ENCODE measurements around the gene ALG1L2. TPM values are rescaled to one million over a fixed set of nuclear protein-coding genes. Genes with fewer than 3 reads are reported as not detected.
A peak's percentile ranks its signal among the peaks of the same experiment; 100 is the strongest.
"Not testable (repeated sequence)": the region's sequence is repeated elsewhere in the genome, so short reads cannot be mapped to it uniquely, and the experiment has no call there.

ALG1L2 gene
- total RNA-seq = 1.5 TPM
- long read RNA-seq, partial matches to known transcripts = 0 of 7 reads
- long read RNA-seq, other reads (novel, unspliced or antisense) = 7 of 7 reads

- Histone ChIP-seq H3K27ac (no peak within 1 kb of the TSS), H3K9me3 (no peaks in the 10 kb centered on the region), H3K27me3 (no peaks in the 10 kb centered on the region), H3K4me1 (no peaks in the 10 kb centered on the region), H3K36me3 (no peaks in the 10 kb centered on the region), H3K4me3 (no peak within 1 kb of the TSS)
- DNase-seq = no peak
- ATAC-seq = no peak
- TF ChIP-seq CTCF (IDR thresholded peaks at IDR 0.05) = no peak
- intact Hi-C loops (cut with DNase I) = no loop called here
These were observed at the start of gene ALG1L2 for GRCh38 chr3:130081351-130081881. TSS of gene ALG1L2 (plus strand) at chr3:130081831. CDS start at chr3:130082017, 186 bp downstream.

GRCh38 chr3:130037126-130037815 is 44.4 kb upstream of the ALG1L2 start:
- ATAC-seq; intact Hi-C loops (cut with DNase I); H3K4me3 ChIP-seq; H3K36me3 ChIP-seq; H3K4me1 ChIP-seq; H3K27ac ChIP-seq; H3K9me3 ChIP-seq; DNase-seq; H3K27me3 ChIP-seq: not testable (repeated sequence)

GRCh38 chr3:130042736-130043135 is 38.9 kb upstream of the ALG1L2 start:
- intact Hi-C loops (cut with DNase I); H3K27me3 ChIP-seq; ATAC-seq; DNase-seq; H3K9me3 ChIP-seq; H3K4me3 ChIP-seq; H3K36me3 ChIP-seq; H3K27ac ChIP-seq; H3K4me1 ChIP-seq: not testable (repeated sequence)

- H3K4me1 ChIP-seq; H3K9me3 ChIP-seq; DNase-seq; H3K4me3 ChIP-seq; H3K27ac ChIP-seq; H3K27me3 ChIP-seq; H3K36me3 ChIP-seq; ATAC-seq; intact Hi-C loops (cut with DNase I): not testable (repeated sequence)
These were observed 38.0 kb upstream of the ALG1L2 start for GRCh38 chr3:130043658-130044057.

- DNase-seq = no peak
These were observed 37.3 kb upstream of the ALG1L2 start for GRCh38 chr3:130044370-130044769.

GRCh38 chr3:130048726-130049125 is 32.9 kb upstream of the ALG1L2 start:
- TF ChIP-seq CTCF (IDR thresholded peaks at IDR 0.05) = no peak
- H3K4me1 ChIP-seq = peaks cover 3% of the 10 kb centered on the region
- no peaks in the 10 kb centered on the region for H3K9me3 ChIP-seq
- intact Hi-C loops (cut with DNase I) = no loop called here
- H3K27ac ChIP-seq = no peak overlapping the region
- no peaks in the 10 kb centered on the region for H3K36me3 ChIP-seq
- DNase-seq (no peak), ATAC-seq (no peak)
- H3K4me3 ChIP-seq = no peak overlapping the region
- no peaks in the 10 kb centered on the region for H3K27me3 ChIP-seq

More at GRCh38 chr3:130044370-130044769, 37.3 kb upstream of the ALG1L2 start:
- Histone ChIP-seq H3K36me3 (no peaks in the 10 kb centered on the region), H3K9me3 (no peaks in the 10 kb centered on the region), H3K27me3 (no peaks in the 10 kb centered on the region), H3K4me1 (no peaks in the 10 kb centered on the region), H3K27ac (no peak overlapping the region), H3K4me3 (no peak overlapping the region)
- no peak for ATAC-seq
- intact Hi-C loops (cut with DNase I) = no loop called here
- TF ChIP-seq CTCF (IDR thresholded peaks at IDR 0.05) = no peak

GRCh38 chr3:130052366-130052765 is 29.3 kb upstream of the ALG1L2 start:
- H3K36me3 ChIP-seq; H3K4me3 ChIP-seq; intact Hi-C loops (cut with DNase I); DNase-seq; H3K27me3 ChIP-seq; H3K4me1 ChIP-seq; ATAC-seq; H3K9me3 ChIP-seq; H3K27ac ChIP-seq: not testable (repeated sequence)

GRCh38 chr3:130052965-130053364 is 28.7 kb upstream of the ALG1L2 start:
- ATAC-seq; DNase-seq; H3K27ac ChIP-seq; H3K9me3 ChIP-seq; intact Hi-C loops (cut with DNase I); H3K36me3 ChIP-seq; H3K4me3 ChIP-seq; H3K27me3 ChIP-seq; H3K4me1 ChIP-seq: not testable (repeated sequence)

- DNase-seq; H3K27me3 ChIP-seq; intact Hi-C loops (cut with DNase I); H3K27ac ChIP-seq; H3K4me3 ChIP-seq; H3K36me3 ChIP-seq; H3K9me3 ChIP-seq; ATAC-seq: not testable (repeated sequence)
- H3K4me1 ChIP-seq = peaks cover 14% of the 10 kb centered on the region
These were observed 23.9 kb upstream of the ALG1L2 start for GRCh38 chr3:130057536-130058266.

GRCh38 chr3:130058267-130058657 is 23.4 kb upstream of the ALG1L2 start:
- H3K36me3 ChIP-seq; H3K9me3 ChIP-seq; ATAC-seq; H3K4me3 ChIP-seq; H3K27me3 ChIP-seq; DNase-seq; intact Hi-C loops (cut with DNase I): not testable (repeated sequence)
- peaks cover 11% of the 10 kb centered on the region for H3K4me1 ChIP-seq
- peak overlapping the region; percentile 58 for H3K27ac ChIP-seq

GRCh38 chr3:130058716-130059115 is 22.9 kb upstream of the ALG1L2 start:
- H3K36me3 ChIP-seq; H3K4me3 ChIP-seq; H3K9me3 ChIP-seq; ATAC-seq; H3K27me3 ChIP-seq; intact Hi-C loops (cut with DNase I): not testable (repeated sequence)
- H3K4me1 ChIP-seq = peaks cover 11% of the 10 kb centered on the region
- peak; percentile 73 for DNase-seq
- peak overlapping the region; percentile 58 for H3K27ac ChIP-seq
